Measurements from ENCODE around the gene CARD10.

CARD10 gene

DNA sequence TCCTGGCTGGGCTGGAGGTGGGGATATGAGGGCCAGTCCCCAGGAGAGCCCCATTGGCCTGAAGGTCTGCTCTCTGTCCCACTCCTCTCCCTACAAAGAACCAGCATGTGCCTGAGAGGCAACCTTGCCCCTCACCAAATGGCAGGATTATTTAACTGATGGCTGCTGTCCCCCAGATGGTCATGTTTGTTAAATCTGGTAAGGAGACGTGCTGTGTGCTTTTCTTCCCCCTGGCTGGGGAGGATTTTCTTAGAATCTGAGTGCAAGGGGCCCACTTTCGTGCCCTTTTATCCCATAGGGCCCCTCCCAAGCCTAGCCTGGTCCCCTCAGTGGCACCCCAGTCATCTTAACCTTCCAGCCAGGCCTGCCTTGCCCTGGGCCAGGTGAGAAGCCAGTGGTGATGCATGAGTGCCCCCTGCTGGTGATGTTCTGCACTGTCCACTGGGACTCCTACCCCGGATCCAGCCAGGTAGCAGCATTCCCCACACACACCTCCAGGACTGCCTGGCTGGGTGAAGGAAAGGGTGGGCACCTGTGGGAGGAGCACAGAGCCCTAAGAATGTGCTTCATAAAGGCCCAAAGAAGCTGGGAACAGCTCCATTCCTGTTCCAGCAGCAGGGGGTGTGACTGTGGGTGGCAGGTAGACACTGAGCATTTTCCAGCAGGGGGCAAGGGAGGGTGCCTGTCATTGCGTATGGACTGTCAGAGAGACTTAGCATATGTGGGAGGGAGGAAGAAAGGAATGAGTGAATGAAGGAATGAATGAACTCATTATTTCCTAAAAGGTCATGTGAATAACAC lies 61.9 kb downstream of the CARD10 start:
- in situ Hi-C loops (cut with MboI; ENCODE audit: low pct_unique_long_range_greater_than_20kb, low sequenced_read_pairs, unreplicated experiment), result no loop called here
- TF ChIP-seq, protein P1, sequence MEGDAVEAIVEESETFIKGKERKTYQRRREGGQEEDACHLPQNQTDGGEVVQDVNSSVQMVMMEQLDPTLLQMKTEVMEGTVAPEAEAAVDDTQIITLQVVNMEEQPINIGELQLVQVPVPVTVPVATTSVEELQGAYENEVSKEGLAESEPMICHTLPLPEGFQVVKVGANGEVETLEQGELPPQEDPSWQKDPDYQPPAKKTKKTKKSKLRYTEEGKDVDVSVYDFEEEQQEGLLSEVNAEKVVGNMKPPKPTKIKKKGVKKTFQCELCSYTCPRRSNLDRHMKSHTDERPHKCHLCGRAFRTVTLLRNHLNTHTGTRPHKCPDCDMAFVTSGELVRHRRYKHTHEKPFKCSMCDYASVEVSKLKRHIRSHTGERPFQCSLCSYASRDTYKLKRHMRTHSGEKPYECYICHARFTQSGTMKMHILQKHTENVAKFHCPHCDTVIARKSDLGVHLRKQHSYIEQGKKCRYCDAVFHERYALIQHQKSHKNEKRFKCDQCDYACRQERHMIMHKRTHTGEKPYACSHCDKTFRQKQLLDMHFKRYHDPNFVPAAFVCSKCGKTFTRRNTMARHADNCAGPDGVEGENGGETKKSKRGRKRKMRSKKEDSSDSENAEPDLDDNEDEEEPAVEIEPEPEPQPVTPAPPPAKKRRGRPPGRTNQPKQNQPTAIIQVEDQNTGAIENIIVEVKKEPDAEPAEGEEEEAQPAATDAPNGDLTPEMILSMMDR (IDR thresholded peaks at IDR 0.05; ENCODE audit: extremely low read depth, insufficient read depth, missing control alignments), result peak; percentile 89
- DNase-seq (ENCODE audit: low spot score), result peak; percentile 85

DNA sequence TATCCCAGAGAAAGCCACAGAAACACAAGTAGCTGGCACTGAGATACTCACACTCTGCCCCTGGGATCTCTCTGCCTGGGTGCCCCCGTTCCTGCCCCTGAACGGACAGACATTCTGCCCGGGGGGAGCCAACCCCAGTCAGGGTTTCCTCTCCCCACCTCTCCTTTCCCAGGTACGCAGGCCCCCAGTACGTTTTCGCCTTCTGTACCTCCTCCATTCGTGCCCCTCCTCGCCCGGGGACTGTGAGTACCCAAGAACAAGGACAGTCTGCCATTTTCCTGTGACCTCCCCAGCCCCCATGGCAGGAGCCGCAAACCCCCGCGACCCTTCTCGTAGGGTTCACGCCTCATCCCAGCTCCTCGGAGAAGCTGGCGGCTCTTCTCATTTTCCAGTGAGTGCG lies 62.9 kb downstream of the CARD10 start:
- in situ Hi-C loops (cut with MboI; ENCODE audit: low pct_unique_long_range_greater_than_20kb, low sequenced_read_pairs, unreplicated experiment), result no loop called here
- TF ChIP-seq, protein P1 (IDR thresholded peaks at IDR 0.05; ENCODE audit: extremely low read depth, insufficient read depth, missing control alignments), result no peak

DNA sequence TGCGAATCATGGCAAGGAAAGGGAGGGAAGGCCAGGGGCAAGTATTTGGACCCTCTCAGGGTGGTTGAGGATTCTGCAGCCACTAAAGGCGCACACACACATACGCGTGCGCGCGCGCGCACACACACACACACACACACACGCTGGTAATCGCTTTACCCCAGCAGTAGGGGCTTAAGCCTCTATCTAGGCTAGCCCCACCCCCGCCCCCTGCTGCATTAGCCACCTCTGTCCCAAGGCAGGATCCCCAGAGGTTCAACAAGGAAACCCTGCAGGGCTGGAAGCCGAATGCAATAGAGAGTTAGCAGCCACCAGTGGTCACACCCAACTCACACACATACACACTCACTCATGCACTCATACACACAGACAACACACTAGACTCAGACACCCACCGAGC lies 63.3 kb downstream of the CARD10 start:
- TF ChIP-seq, protein P1 (IDR thresholded peaks at IDR 0.05; ENCODE audit: extremely low read depth, insufficient read depth, missing control alignments), result no peak
- in situ Hi-C loops (cut with MboI; ENCODE audit: low pct_unique_long_range_greater_than_20kb, low sequenced_read_pairs, unreplicated experiment), result no loop called here
- no peak for DNase-seq (ENCODE audit: low spot score)

More for the DNA sequence above, 62.9 kb downstream of the CARD10 start:
- no peak for DNase-seq (ENCODE audit: low spot score)

DNA sequence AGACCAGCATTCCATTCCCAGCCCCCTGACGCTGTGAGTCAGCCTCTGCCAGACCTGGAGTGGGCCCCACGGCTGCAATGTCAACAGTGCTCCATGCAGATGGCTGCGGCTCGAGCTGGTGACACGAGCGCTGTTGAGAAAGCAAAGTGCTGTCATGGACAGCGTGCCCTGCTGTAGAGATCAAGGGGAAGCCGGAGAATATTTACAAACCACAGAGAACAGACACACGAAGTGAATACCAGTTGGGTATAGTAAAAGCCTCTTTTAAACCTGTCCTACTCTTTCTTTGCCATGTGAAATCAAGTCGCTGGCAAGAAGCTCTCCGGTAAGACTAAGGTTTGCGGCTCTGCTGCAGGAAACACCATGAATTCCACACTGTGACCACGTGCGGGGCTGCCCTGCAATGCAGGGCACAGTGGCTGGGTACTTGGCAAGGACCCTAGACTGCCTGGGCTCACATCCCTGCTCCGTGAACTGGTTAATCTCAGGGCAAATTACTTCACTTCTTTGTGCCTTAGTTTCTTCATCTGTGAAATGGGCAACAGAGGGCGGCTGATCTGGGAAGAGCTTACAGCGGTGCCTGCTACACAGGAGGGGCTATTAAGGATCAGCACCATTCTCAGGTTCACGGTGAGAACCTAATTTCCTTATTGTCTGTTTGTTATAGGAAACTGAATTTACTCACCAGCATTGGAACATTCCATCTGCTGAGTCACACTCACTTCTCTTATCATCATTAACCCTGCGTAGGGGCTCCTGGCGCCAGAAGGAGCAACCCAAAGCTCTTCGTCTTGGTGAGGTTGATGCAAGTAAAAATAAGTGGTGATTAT lies 64.1 kb downstream of the CARD10 start:
- no peak for DNase-seq (ENCODE audit: low spot score)
- TF ChIP-seq, protein P1 (IDR thresholded peaks at IDR 0.05; ENCODE audit: extremely low read depth, insufficient read depth, missing control alignments), result no peak
- in situ Hi-C loops (cut with MboI; ENCODE audit: low pct_unique_long_range_greater_than_20kb, low sequenced_read_pairs, unreplicated experiment), result loop anchor here (5.0 kb wide), 1 partner anchor 133 kb away; no protein-coding TSS in a partner anchor

DNA sequence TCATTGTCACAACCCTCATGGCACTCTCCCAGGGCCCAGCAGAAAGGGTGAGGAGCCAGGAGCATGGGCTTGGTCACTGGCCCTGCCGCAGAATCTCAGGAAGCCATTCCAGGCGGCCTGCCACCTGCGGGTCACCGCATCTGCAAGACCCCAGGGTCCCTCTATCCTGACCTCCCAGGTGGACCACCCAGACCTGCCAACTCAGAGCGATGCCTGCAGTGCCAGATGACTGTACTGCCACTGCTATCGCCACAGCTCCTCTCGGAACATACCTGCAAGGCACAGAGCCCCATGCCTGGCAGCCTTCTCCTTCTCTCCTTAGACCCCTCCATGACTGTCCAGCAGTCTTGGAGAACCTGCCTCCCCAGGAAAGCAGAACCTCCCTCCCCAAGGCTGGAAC lies 65.5 kb downstream of the CARD10 start:
- DNase-seq (ENCODE audit: low spot score), result no peak
- in situ Hi-C loops (cut with MboI; ENCODE audit: low pct_unique_long_range_greater_than_20kb, low sequenced_read_pairs, unreplicated experiment), result loop anchor here (5.0 kb wide), 1 partner anchor 131 kb away; no protein-coding TSS in a partner anchor
- TF ChIP-seq, protein P1 (IDR thresholded peaks at IDR 0.05; ENCODE audit: extremely low read depth, insufficient read depth, missing control alignments), result no peak

DNA sequence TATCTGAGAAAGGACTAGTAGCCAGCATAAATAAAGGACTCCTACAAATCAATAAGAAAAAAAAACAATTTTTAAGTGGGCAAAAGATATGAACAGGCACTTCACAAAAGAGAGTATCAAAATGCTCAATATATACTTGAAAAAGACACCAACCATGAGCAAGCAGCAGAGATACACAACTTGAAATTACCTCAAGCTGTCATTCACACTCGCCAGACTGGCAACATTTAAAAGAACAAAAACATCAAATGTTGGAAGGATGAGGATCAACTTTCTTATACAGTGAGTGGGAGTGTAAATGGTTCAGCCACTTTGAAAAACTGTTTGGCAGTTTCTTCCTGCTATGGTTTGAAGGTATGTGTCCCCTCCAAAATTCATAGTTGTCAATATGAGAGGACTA lies 68.0 kb downstream of the CARD10 start:
- TF ChIP-seq, protein P1 (IDR thresholded peaks at IDR 0.05; ENCODE audit: extremely low read depth, insufficient read depth, missing control alignments), result no peak
- DNase-seq (ENCODE audit: low spot score), result no peak
- in situ Hi-C loops (cut with MboI; ENCODE audit: low pct_unique_long_range_greater_than_20kb, low sequenced_read_pairs, unreplicated experiment), result loop anchor here (5.0 kb wide), 1 partner anchor 129 kb away; no protein-coding TSS in a partner anchor

Data from GM13977 (cell line).